ENCODE results near the gene DCTPP1. TPM values are rescaled to one million over a fixed set of nuclear protein-coding genes. Genes with fewer than 3 reads are reported as not detected.

The DCTPP1 gene
- total and polyA plus RNA-seq, 2 of the 13 experiments (the other 11 are each of a cell fraction or from before 2014, with no cell fraction given), result 54.8 to 74.4 TPM

DNA sequence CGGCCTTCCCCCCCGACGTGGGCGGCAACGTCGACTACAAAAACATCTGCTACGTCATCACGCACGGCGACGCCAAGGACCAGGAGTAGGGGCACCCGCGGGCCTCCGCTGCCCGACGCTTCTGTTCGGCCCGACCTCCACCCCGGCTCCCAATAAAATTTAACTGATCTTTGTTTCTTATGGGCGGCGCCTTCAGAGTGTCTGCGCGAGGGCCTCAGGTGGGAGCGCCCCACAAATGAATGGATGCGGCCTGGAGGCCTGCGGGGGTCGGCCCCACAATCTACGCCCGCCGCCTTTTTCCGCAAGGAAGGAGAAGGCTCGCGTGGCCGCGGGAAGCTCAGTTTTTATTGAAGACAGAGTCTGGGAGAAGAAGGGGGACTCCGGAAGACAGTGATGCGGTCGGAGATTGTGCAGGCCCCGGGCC lies 52.0 kb downstream of the DCTPP1 start (continued):
- TF ChIP-seq ELK4 (CRISPR knock-in tag; IDR thresholded peaks at IDR 0.05; ENCODE audit: borderline replicate concordance) (no peak), NCOA2 (CRISPR knock-in tag; IDR thresholded peaks at IDR 0.05) (no peak), ZBTB43 (CRISPR knock-in tag; conservative IDR thresholded peaks at IDR 0.05) (no peak), GPN1 (CRISPR knock-in tag; IDR thresholded peaks at IDR 0.05; ENCODE audit: borderline replicate concordance) (no peak), ZFX (CRISPR knock-in tag; IDR thresholded peaks at IDR 0.05; ENCODE audit: low read depth) (peak; percentile 97), YY1 (IDR thresholded peaks at IDR 0.05; ENCODE audit: insufficient read depth, insufficient replicate concordance, low read depth, low read length) (peak; percentile 8), ZNF510 (CRISPR knock-in tag; IDR thresholded peaks at IDR 0.05; ENCODE audit: low read depth) (no peak; the same call in none of the 2 replicates), ZMYM4 (CRISPR knock-in tag; IDR thresholded peaks at IDR 0.05) (peak; percentile 69; the same call in 1 of the 2 replicates), ZNF317 (CRISPR knock-in tag; IDR thresholded peaks at IDR 0.05) (peak; percentile 44; the same call in 1 of the 2 replicates), ZNF576 (CRISPR knock-in tag; IDR thresholded peaks at IDR 0.05) (peak; percentile 77; the same call in 1 of the 2 replicates), ZNF784 (CRISPR knock-in tag; IDR thresholded peaks at IDR 0.05; ENCODE audit: borderline replicate concordance) (no peak), SIX1 (CRISPR knock-in tag; IDR thresholded peaks at IDR 0.05; ENCODE audit: borderline replicate concordance) (no peak), FUBP1 (CRISPR knock-in tag; IDR thresholded peaks at IDR 0.05; ENCODE audit: borderline replicate concordance) (no peak), MTF1 (CRISPR knock-in tag; IDR thresholded peaks at IDR 0.05) (peak; percentile 7; the same call in 1 of the 2 replicates), ZNF7 (CRISPR knock-in tag; IDR thresholded peaks at IDR 0.05) (no peak), PHF8 (CRISPR knock-in tag; IDR thresholded peaks at IDR 0.05) (peak; percentile 85), ZNF326 (CRISPR knock-in tag; IDR thresholded peaks at IDR 0.05; ENCODE audit: borderline replicate concordance) (no peak), JUND (CRISPR knock-in tag; IDR thresholded peaks at IDR 0.05) (no peak)
- TF ChIP-seq, protein P1, sequence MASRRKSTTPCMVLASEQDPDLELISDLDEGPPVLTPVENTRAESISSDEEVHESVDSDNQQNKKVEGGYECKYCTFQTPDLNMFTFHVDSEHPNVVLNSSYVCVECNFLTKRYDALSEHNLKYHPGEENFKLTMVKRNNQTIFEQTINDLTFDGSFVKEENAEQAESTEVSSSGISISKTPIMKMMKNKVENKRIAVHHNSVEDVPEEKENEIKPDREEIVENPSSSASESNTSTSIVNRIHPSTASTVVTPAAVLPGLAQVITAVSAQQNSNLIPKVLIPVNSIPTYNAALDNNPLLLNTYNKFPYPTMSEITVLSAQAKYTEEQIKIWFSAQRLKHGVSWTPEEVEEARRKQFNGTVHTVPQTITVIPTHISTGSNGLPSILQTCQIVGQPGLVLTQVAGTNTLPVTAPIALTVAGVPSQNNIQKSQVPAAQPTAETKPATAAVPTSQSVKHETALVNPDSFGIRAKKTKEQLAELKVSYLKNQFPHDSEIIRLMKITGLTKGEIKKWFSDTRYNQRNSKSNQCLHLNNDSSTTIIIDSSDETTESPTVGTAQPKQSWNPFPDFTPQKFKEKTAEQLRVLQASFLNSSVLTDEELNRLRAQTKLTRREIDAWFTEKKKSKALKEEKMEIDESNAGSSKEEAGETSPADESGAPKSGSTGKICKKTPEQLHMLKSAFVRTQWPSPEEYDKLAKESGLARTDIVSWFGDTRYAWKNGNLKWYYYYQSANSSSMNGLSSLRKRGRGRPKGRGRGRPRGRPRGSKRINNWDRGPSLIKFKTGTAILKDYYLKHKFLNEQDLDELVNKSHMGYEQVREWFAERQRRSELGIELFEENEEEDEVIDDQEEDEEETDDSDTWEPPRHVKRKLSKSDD (CRISPR knock-in tag; IDR thresholded peaks at IDR 0.05; ENCODE audit: low read depth), result peak; percentile 29
- TF ChIP-seq, protein P2, sequence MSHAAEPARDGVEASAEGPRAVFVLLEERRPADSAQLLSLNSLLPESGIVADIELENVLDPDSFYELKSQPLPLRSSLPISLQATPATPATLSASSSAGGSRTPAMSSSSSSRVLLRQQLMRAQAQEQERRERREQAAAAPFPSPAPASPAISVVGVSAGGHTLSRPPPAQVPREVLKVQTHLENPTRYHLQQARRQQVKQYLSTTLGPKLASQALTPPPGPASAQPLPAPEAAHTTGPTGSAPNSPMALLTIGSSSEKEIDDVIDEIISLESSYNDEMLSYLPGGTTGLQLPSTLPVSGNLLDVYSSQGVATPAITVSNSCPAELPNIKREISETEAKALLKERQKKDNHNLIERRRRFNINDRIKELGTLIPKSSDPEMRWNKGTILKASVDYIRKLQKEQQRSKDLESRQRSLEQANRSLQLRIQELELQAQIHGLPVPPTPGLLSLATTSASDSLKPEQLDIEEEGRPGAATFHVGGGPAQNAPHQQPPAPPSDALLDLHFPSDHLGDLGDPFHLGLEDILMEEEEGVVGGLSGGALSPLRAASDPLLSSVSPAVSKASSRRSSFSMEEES (CRISPR knock-in tag; IDR thresholded peaks at IDR 0.05), result no peak

Measured in HepG2 (cell line).